ENCODE results near the gene TOP1. TPM values are rescaled to one million over a fixed set of nuclear protein-coding genes. Genes with fewer than 3 reads are reported as not detected.

Gene TOP1
- total RNA-seq, 3 donors from 2014 or later = 117 to 131 (median 121) TPM

DNA sequence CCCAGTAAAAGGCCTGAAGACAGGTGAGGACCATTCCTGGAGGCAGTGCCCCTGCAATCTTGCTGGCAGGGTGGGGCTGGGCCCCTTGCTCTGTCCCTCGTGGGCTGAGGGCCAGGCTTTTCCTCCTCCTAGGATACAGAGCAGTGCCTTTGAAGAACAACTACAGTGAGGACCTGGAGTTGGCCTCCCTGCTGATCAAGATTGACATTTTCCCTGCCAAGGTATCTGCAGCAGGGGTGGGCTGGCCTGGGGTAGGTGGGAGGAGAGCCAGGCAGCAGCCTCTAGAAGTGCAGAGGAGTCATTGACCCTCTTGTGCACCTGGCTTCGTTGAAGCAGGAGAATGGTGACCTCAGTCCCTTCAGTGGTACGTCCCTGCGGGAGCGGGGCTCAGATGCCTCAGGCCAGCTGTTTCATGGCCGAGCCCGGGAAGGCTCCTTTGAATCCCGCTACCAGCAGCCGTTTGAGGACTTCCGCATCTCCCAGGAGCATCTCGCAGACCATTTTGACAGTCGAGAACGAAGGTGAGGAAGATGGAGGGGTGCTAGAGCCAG is 145.2 kb downstream of the TOP1 start:
- no peaks in the 10 kb centered on the region for H3K27me3 Mint-ChIP-seq (ENCODE audit: low read depth)
- H3K4me1 Mint-ChIP-seq (ENCODE audit: low read depth) = peaks cover 12% of the 10 kb centered on the region
- peak; percentile 1 for DNase-seq
- no peaks in the 10 kb centered on the region for H3K9me3 Mint-ChIP-seq
- no peak overlapping the region for H3K4me3 Mint-ChIP-seq
- no peak for ATAC-seq
- H3K36me3 Mint-ChIP-seq (ENCODE audit: insufficient read depth) = peaks cover 33% of the 10 kb centered on the region

Other genes with a start within 250 kb of the TOP1 start
- gene PLCG1, start 108.7 kb downstream of the TOP1 start, total RNA-seq = 100 to 1,000 TPM in 1 of 3 donors, 10 to 100 TPM in 2; 89.1 to 104 (median 91.3) TPM

Measured in activated T-cell treated with anti-CD3 and anti-CD28 coated beads, Interleukin-2, amount 50 U/mL, for 4 hours (primary cell).